ENCODE data around the gene METTL9. TPM values are rescaled to one million over a fixed set of nuclear protein-coding genes. Genes with fewer than 3 reads are reported as not detected.
"Not testable (repeated sequence)": the region's sequence is repeated elsewhere in the genome, so short reads cannot be mapped to it uniquely, and the experiment has no call there.

METTL9 gene
- total RNA-seq, 2 donors from 2014 or later, result 76.3 to 114 TPM

GRCh38 chr16:21570676-21571017, 28.7 kb upstream of the METTL9 start:
- 65 to 80% methylated on average over 4 of the region's 4 CpGs for WGBS, 2 donors

GRCh38 chr16:21573506-21573905, 25.9 kb upstream of the METTL9 start:
- H3K4me1 ChIP-seq; ATAC-seq; H3K9me3 ChIP-seq; H3K27me3 ChIP-seq; H3K4me3 ChIP-seq; intact Hi-C loops (cut with DNase I); H3K27ac ChIP-seq; DNase-seq; H3K36me3 ChIP-seq (replicated peaks in 1 of 2; ENCODE audit: insufficient read depth in 1 of 2, low read depth in 2 of 2): not testable (repeated sequence)
- 90 to 94% methylated on average over 9 of the region's 9 CpGs for WGBS, 2 donors

More at GRCh38 chr16:21570676-21571017, 28.7 kb upstream of the METTL9 start:
- H3K36me3 ChIP-seq (replicated peaks in 1 of 2; ENCODE audit: insufficient read depth in 1 of 2, low read depth in 2 of 2), result no peaks in the 10 kb centered on the region
- H3K4me1 ChIP-seq, result peaks cover 11% of the 10 kb centered on the region
- H3K27ac ChIP-seq, result no peak overlapping the region
- intact Hi-C loops (cut with DNase I), result no loop called here
- no peaks in the 10 kb centered on the region for H3K9me3 ChIP-seq
- no peak for DNase-seq
- no peak overlapping the region for H3K4me3 ChIP-seq
- TF ChIP-seq, protein P1, sequence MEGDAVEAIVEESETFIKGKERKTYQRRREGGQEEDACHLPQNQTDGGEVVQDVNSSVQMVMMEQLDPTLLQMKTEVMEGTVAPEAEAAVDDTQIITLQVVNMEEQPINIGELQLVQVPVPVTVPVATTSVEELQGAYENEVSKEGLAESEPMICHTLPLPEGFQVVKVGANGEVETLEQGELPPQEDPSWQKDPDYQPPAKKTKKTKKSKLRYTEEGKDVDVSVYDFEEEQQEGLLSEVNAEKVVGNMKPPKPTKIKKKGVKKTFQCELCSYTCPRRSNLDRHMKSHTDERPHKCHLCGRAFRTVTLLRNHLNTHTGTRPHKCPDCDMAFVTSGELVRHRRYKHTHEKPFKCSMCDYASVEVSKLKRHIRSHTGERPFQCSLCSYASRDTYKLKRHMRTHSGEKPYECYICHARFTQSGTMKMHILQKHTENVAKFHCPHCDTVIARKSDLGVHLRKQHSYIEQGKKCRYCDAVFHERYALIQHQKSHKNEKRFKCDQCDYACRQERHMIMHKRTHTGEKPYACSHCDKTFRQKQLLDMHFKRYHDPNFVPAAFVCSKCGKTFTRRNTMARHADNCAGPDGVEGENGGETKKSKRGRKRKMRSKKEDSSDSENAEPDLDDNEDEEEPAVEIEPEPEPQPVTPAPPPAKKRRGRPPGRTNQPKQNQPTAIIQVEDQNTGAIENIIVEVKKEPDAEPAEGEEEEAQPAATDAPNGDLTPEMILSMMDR (IDR thresholded peaks at IDR 0.05), result no peak
- no peak for TF ChIP-seq POLR2A (IDR thresholded peaks at IDR 0.05)
- no peaks in the 10 kb centered on the region for H3K27me3 ChIP-seq
- no peak for ATAC-seq

GRCh38 chr16:21574372-21574771, 25.0 kb upstream of the METTL9 start:
- no peak for TF ChIP-seq POLR2A (IDR thresholded peaks at IDR 0.05)
- TF ChIP-seq, protein P1 (IDR thresholded peaks at IDR 0.05), result no peak
- Histone ChIP-seq H3K4me1 (no peaks in the 10 kb centered on the region), H3K27ac (no peak overlapping the region), H3K9me3 (no peaks in the 10 kb centered on the region), H3K36me3 (replicated peaks in 1 of 2; ENCODE audit: insufficient read depth in 1 of 2, low read depth in 2 of 2) (no peaks in the 10 kb centered on the region), H3K4me3 (no peak overlapping the region), H3K27me3 (no peaks in the 10 kb centered on the region)
- DNase-seq (no peak), ATAC-seq (no peak)
- intact Hi-C loops (cut with DNase I), result no loop called here
- 46 to 52% methylated on average over 4 of the region's 4 CpGs for WGBS, 2 donors

DNA sequence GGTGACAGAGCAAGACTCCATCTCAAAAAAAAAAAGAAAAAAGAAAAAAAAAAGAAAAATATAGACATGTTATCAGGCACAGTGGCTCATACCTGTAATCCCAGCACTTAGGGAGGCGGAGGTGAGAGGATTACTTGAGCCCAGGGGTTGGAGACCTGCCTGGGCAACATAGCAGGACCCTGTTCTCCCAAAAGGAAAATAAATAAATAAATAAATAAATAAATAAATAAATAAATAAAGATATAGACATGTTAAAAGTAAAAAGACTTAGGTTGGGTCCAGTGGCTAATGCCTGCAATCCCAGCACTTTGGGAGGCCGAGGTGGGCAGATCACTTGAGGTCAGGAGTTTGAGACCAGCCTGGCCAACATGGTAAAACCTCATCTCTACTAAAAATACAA, 23.1 kb upstream of the METTL9 start:
- H3K4me3 ChIP-seq; H3K9me3 ChIP-seq; H3K4me1 ChIP-seq; ATAC-seq; H3K36me3 ChIP-seq (replicated peaks in 1 of 2; ENCODE audit: insufficient read depth in 1 of 2, low read depth in 2 of 2); H3K27ac ChIP-seq; DNase-seq; intact Hi-C loops (cut with DNase I); H3K27me3 ChIP-seq: not testable (repeated sequence)
- 83 to 95% methylated on average over 2 of the region's 2 CpGs for WGBS, 2 donors

DNA sequence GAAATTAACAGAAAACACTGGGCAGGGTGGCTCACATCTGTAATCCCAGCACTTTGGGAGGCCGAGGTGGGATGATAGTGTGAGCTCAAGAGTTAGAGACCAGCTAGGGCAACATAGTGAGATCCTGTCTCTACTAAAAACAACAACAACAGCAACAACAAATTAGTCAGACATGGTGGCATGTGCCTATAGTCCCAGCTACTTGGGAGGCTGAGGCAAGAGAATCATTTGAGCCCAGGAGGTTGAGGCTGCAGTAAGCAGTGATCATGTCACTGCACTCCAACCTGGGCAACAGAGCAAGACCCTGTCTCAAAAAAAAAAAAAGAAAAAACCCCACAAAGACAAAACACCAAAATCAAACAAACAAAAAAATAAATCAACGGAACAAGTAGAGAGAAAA, 21.9 kb upstream of the METTL9 start:
- 67 to 75% methylated on average over 2 of the region's 2 CpGs for WGBS, 2 donors
- H3K36me3 ChIP-seq (replicated peaks in 1 of 2; ENCODE audit: insufficient read depth in 1 of 2, low read depth in 2 of 2); H3K4me1 ChIP-seq; H3K4me3 ChIP-seq; DNase-seq; H3K27me3 ChIP-seq; H3K27ac ChIP-seq; intact Hi-C loops (cut with DNase I); H3K9me3 ChIP-seq; ATAC-seq: not testable (repeated sequence)

- H3K4me3 ChIP-seq; intact Hi-C loops (cut with DNase I); H3K9me3 ChIP-seq; H3K36me3 ChIP-seq (replicated peaks in 1 of 2; ENCODE audit: insufficient read depth in 1 of 2, low read depth in 2 of 2); H3K27me3 ChIP-seq; H3K4me1 ChIP-seq; ATAC-seq; DNase-seq; H3K27ac ChIP-seq: not testable (repeated sequence)
- WGBS, 2 donors, result 85 to 88% methylated on average over 5 of the region's 5 CpGs
These were observed 21.1 kb upstream of the METTL9 start for GRCh38 chr16:21578311-21578710.

GRCh38 chr16:21580131-21580530, 19.2 kb upstream of the METTL9 start:
- H3K4me1 ChIP-seq; H3K27ac ChIP-seq; ATAC-seq; H3K27me3 ChIP-seq; H3K36me3 ChIP-seq (replicated peaks in 1 of 2; ENCODE audit: insufficient read depth in 1 of 2, low read depth in 2 of 2); H3K9me3 ChIP-seq; H3K4me3 ChIP-seq; DNase-seq: not testable (repeated sequence)
- 92% methylated on average over 6 of the region's 6 CpGs for WGBS, 2 donors
- intact Hi-C loops (cut with DNase I), result loop anchor here (2.0 to 5.0 kb wide), 2 partner anchors 1097 to 1113 kb away; no protein-coding TSS in a partner anchor
